Peyer's patch (tissue), 4 donors: ENCODE measurements around the gene DOCK1. TPM values are rescaled to one million over a fixed set of nuclear protein-coding genes. Genes with fewer than 3 reads are reported as not detected.

Source experiments
- DNase-seq, 3 donors: peaks; one replicate each; pipeline ENCODE4 v3.0.0-alpha.2; 2017 to 2019
- H3K27ac ChIP-seq, 4 donors: fragments of 200-600 bp; sonication (generic); one replicate each; pipeline ENCODE4 v1.5.1; 2016 to 2019
- H3K27me3 ChIP-seq, 2 donors: fragments of 200-600 bp; sonication (generic); one replicate each; pipeline ENCODE4 v1.5.1; 2019
- H3K36me3 ChIP-seq, 3 donors: fragments of 200-600 bp; sonication (generic); one replicate each; pipeline ENCODE4 v1.5.1; 2016 to 2019
- H3K4me1 ChIP-seq, 4 donors: fragments of 200-600 bp; sonication (generic); one replicate each; pipeline ENCODE4 v1.5.1; 2016 to 2019
- H3K4me3 ChIP-seq, 4 donors: fragments of 200-600 bp; sonication (generic); 1 replicate in 3 of 4; 2 replicates in 1 of 4; pipeline ENCODE4 v1.5.1; 2016 to 2019; ENCODE audit warnings: mild to moderate bottlenecking in 1 of 4
- H3K9me3 ChIP-seq, 4 donors: fragments of 200-600 bp; sonication (generic); one replicate each; pipeline ENCODE4 v1.5.1; 2016 to 2019; ENCODE audit warnings: mild to moderate bottlenecking in 1 of 4
- POLR2A ChIP-seq, 2 donors: fragments of 450-650 bp; IDR thresholded peaks; one replicate each; pipeline ENCODE4 v1.5.1; 2017; ENCODE audit warnings: antibody characterized with exemption in 2 of 2, mild to moderate bottlenecking in 2 of 2, moderate library complexity in 2 of 2
- total RNA-seq, 4 donors: library from RNA; depleted of rRNA; stranded (reverse); fragments of >200 nt; gene quantifications; one replicate each; pipeline ENCODE4 v1.1.0, GENCODE V29; 2016
- TF ChIP-seq, protein P1 (sequence below), 6 experiments: fragments of 450-650 bp in 4 of 6; fragments of 200-600 bp in 2 of 6; sonication (generic) in 1 of 6; IDR thresholded peaks; one replicate each; pipeline ENCODE4 v1.5.1; 2017 to 2019; ENCODE audit warnings: antibody characterized with exemption in 6 of 6, mild to moderate bottlenecking in 3 of 6, moderate library complexity in 1 of 6

The DOCK1 gene
- total RNA-seq, 4 donors from 2014 or later: 42.0 to 117 (median 92.2) TPM

DNA sequence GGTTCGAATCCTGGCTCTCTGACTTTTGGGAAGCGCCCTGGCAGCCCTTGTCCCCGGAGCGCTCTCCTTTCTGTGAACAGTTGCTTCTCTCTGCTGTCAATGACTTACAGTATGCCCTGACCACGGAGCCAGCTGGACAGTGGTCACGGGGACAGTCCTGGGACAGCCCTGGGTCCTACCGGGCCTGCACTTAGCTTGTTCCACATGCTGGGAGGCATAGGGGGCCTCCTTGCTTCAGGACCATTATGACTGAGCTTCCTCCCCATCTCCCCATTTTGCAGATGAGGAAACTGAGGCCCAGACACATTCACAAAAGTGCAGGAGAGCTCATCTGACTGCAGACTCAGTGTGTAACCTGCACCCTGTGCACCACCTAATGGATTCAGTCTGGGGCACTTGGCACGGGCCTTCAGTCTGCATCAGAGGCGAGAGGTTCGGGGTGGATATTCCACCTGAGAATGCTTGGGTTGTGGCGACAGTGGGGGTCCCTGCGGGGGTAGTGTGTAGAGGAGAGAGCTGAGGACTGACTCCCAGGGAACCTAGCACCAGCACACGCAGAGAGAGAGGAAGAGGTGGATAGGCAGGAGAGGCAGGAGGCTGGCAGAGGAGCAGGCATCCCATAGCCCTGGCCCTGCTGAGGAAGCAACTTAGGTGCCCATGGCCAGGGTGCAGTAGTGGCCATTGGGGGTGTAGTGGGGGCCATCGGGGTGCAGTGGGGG is 1.6 kb downstream of the DOCK1 start:
- no peaks in the 10 kb centered on the region for H3K27me3 ChIP-seq
- peak in 1 of 3 donors; percentile 4 for DNase-seq
- TF ChIP-seq, protein P1, sequence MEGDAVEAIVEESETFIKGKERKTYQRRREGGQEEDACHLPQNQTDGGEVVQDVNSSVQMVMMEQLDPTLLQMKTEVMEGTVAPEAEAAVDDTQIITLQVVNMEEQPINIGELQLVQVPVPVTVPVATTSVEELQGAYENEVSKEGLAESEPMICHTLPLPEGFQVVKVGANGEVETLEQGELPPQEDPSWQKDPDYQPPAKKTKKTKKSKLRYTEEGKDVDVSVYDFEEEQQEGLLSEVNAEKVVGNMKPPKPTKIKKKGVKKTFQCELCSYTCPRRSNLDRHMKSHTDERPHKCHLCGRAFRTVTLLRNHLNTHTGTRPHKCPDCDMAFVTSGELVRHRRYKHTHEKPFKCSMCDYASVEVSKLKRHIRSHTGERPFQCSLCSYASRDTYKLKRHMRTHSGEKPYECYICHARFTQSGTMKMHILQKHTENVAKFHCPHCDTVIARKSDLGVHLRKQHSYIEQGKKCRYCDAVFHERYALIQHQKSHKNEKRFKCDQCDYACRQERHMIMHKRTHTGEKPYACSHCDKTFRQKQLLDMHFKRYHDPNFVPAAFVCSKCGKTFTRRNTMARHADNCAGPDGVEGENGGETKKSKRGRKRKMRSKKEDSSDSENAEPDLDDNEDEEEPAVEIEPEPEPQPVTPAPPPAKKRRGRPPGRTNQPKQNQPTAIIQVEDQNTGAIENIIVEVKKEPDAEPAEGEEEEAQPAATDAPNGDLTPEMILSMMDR (IDR thresholded peaks at IDR 0.05): no peak
- TF ChIP-seq POLR2A (IDR thresholded peaks at IDR 0.05): no peak
- no peaks in the 10 kb centered on the region for H3K36me3 ChIP-seq
- H3K4me3 ChIP-seq: peak overlapping the region in 3 of 4 donors; percentile 61 to 89 (median 80)
- H3K27ac ChIP-seq: peak overlapping the region in 1 of 4 donors; percentile 64
- H3K9me3 ChIP-seq: no peaks in the 10 kb centered on the region
- H3K4me1 ChIP-seq: peaks cover 0 to 14% (median 0%) of the 10 kb centered on the region in 4 donors

GRCh38 chr10:126907423-126907970 is 2.3 kb downstream of the DOCK1 start:
- no peak overlapping the region for H3K4me3 ChIP-seq
- no peaks in the 10 kb centered on the region for H3K36me3 ChIP-seq
- no peaks in the 10 kb centered on the region for H3K27me3 ChIP-seq
- DNase-seq: no peak
- TF ChIP-seq POLR2A (IDR thresholded peaks at IDR 0.05): no peak
- TF ChIP-seq, protein P1 (IDR thresholded peaks at IDR 0.05): peak in 1 of 6 experiments; percentile 8
- peaks cover 0 to 14% (median 0%) of the 10 kb centered on the region in 4 donors for H3K4me1 ChIP-seq
- no peak overlapping the region for H3K27ac ChIP-seq
- no peaks in the 10 kb centered on the region for H3K9me3 ChIP-seq

DNA sequence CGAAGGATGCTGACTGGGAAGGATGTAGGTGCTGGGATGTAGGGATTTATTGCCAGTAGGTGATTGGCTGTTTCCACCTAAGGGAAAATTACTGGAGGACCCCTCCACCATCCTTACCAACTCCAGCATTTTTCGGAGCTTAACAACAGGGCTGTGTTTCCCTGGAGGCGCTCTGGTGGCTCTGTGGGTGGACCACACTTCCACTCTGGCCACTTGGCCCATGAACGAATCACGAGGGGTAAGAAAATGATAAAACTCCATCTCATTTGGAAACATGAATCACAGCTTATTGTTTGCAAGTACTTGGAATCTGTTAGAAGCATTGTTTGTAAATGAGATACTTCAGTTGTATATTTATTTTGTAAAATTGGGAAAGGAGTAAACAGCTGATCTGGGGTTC is 3.0 kb downstream of the DOCK1 start:
- H3K9me3 ChIP-seq: no peaks in the 10 kb centered on the region
- H3K36me3 ChIP-seq: no peaks in the 10 kb centered on the region
- H3K4me1 ChIP-seq: peaks cover 0 to 14% (median 0%) of the 10 kb centered on the region in 4 donors
- H3K4me3 ChIP-seq: no peak overlapping the region
- no peak overlapping the region for H3K27ac ChIP-seq
- DNase-seq: no peak
- no peaks in the 10 kb centered on the region for H3K27me3 ChIP-seq
- no peak for TF ChIP-seq POLR2A (IDR thresholded peaks at IDR 0.05)
- TF ChIP-seq, protein P1 (IDR thresholded peaks at IDR 0.05): no peak

DNA sequence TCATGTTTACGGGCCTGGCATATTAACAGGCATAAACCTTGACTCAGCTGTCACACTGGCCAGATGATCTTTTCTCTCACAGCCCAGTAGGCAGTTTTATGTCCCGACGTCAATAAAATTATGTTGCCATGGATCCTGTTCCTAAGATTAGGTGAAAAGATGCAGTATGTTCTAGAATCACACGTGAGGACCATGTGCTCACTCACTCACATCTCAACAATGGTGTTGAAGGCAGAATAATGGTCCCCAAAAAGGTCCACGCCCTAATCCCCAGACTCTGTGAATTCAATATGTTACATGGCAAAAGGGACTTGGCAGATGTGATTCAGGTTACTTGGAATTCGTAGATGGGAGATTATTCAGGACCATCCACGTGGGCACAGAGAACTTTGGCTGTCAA is 3.5 kb downstream of the DOCK1 start:
- H3K9me3 ChIP-seq: no peaks in the 10 kb centered on the region
- no peak overlapping the region for H3K4me3 ChIP-seq
- no peak overlapping the region for H3K27ac ChIP-seq
- no peaks in the 10 kb centered on the region for H3K27me3 ChIP-seq
- DNase-seq: no peak
- no peak for TF ChIP-seq POLR2A (IDR thresholded peaks at IDR 0.05)
- TF ChIP-seq, protein P1 (IDR thresholded peaks at IDR 0.05): no peak
- H3K36me3 ChIP-seq: no peaks in the 10 kb centered on the region
- peaks cover 0 to 14% (median 0%) of the 10 kb centered on the region in 4 donors for H3K4me1 ChIP-seq

- TF ChIP-seq, protein P1 (IDR thresholded peaks at IDR 0.05): no peak
- TF ChIP-seq POLR2A (IDR thresholded peaks at IDR 0.05): no peak
- peak in 1 of 3 donors; percentile 14 for DNase-seq
- Histone ChIP-seq H3K4me1 (peaks cover 0 to 14% (median 0%) of the 10 kb centered on the region in 4 donors), H3K27ac (no peak overlapping the region), H3K9me3 (no peaks in the 10 kb centered on the region), H3K36me3 (no peaks in the 10 kb centered on the region), H3K27me3 (no peaks in the 10 kb centered on the region), H3K4me3 (no peak overlapping the region)
Measured at GRCh38 chr10:126909147-126909546, 3.9 kb downstream of the DOCK1 start.
